KMS-11 (cell line): ENCODE measurements around the gene TBX20.

ENCODE experiments used
- H2AFZ ChIP-seq: fragments of 200-600 bp; sonication (generic); 2 replicates; pipeline ENCODE4 v1.6.1; 2016; ENCODE audit warnings: antibody characterized with exemption, mixed run types, low read depth
- H3K27ac ChIP-seq: fragments of 200-600 bp; sonication (generic); 2 replicates; pipeline ENCODE4 v1.6.1; 2016; ENCODE audit warnings: mild to moderate bottlenecking, mixed run types
- H3K27me3 ChIP-seq: fragments of 200-600 bp; sonication (generic); 2 replicates; pipeline ENCODE4 v1.6.1; 2017; ENCODE audit warnings: mild to moderate bottlenecking, low read depth, mixed run types, moderate library complexity; ENCODE audit not compliant: insufficient read depth
- H3K36me3 ChIP-seq: fragments of 200-600 bp; sonication (generic); 2 replicates; pipeline ENCODE4 v1.6.1; 2017; ENCODE audit warnings: mild to moderate bottlenecking, mixed run types; ENCODE audit not compliant: insufficient read depth
- H3K4me1 ChIP-seq: fragments of 200-600 bp; sonication (generic); 2 replicates; pipeline ENCODE4 v1.6.1; 2016; ENCODE audit warnings: mild to moderate bottlenecking, low read depth, mixed run types; ENCODE audit not compliant: poor library complexity, severe bottlenecking
- H3K4me2 ChIP-seq: fragments of 200-600 bp; sonication (generic); 2 replicates; pipeline ENCODE4 v1.7.0; 2016; ENCODE audit warnings: mild to moderate bottlenecking, mixed run types
- H3K4me3 ChIP-seq: fragments of 200-600 bp; sonication (generic); IDR thresholded peaks from 2 replicates; pipeline ENCODE4 v1.6.1; 2017; ENCODE audit warnings: low read depth, low read length, mixed read lengths; ENCODE audit not compliant: insufficient read depth
- H3K79me2 ChIP-seq: fragments of 200-600 bp; sonication (generic); 2 replicates; pipeline ENCODE4 v1.6.1; 2016; ENCODE audit warnings: low read depth, mixed run types; ENCODE audit not compliant: insufficient read depth
- H3K9ac ChIP-seq: fragments of 200-600 bp; sonication (generic); 2 replicates; pipeline ENCODE4 v1.6.1; 2016; ENCODE audit warnings: mild to moderate bottlenecking, mixed run types
- H4K20me1 ChIP-seq: fragments of 200-600 bp; sonication (generic); 2 replicates; pipeline ENCODE4 v1.6.1; 2016; ENCODE audit warnings: mild to moderate bottlenecking, mixed run types; ENCODE audit not compliant: insufficient read depth
- CTCF ChIP-seq: fragments of 200-600 bp; sonication (generic); conservative IDR thresholded peaks from 2 replicates; pipeline ENCODE4 v1.6.1; 2017; ENCODE audit warnings: low read depth, mild to moderate bottlenecking, antibody characterized with exemption, low read length, moderate library complexity, mixed read lengths

The TBX20 gene

GRCh38 chr7:35257251-35258124 is 3.6 kb upstream of the TBX20 start:
- Histone ChIP-seq H3K36me3 (no peaks in the 10 kb centered on the region), H3K4me2 (no peak overlapping the region), H4K20me1 (no peaks in the 10 kb centered on the region), H3K9ac (no peak overlapping the region), H3K4me1 (no peaks in the 10 kb centered on the region), H3K27ac (no peak overlapping the region), H2AFZ (no peak overlapping the region), H3K27me3 (no peaks in the 10 kb centered on the region), H3K4me3 (no peak overlapping the region), H3K79me2 (no peaks in the 10 kb centered on the region)
- TF ChIP-seq CTCF = no peak

DNA sequence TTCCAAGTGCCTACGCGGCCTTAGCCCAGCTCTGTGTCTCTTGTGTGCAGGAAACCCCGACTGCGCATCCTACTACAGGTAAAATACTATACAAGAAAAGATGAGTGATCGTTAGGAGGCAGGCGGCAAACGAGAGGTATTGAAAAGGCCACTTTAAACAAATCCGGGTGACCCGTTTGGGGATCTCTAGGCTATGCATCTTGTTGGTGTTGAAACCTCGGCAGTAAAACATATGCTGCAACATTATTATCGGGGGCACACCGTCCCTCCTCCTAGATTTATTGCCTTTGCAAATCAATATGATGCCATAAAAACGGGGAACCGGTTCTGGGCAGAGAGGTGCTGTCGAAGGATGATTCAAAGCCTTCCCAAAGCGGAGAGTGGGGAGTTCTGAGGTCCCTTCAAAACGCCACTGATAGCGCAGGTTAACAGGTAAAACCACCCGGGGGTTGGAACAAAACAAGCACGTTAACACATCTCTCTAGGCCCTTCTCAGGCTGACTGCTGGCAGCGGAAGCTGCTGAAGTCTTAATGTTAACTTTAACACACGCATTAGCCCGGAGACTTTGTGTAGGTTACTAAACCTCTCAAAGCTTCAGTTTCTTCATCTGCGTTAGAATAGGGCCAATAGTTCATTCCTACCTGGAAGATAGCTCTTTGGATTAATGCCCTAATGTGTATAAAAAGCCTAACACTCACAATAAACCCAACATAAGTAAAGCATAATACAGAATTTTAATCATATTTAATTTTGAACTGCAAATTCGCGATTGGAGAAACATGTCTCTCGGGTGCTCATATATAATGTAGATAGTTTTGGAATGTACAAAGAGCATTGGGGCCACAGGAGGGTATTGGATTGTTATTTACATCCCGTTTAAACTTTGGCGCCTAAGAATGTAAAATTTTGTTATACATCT is 2.6 kb upstream of the TBX20 start:
- H3K36me3 ChIP-seq = no peaks in the 10 kb centered on the region
- no peak overlapping the region for H3K9ac ChIP-seq
- H3K79me2 ChIP-seq = no peaks in the 10 kb centered on the region
- H3K27ac ChIP-seq = no peak overlapping the region
- no peak overlapping the region for H3K4me3 ChIP-seq
- H4K20me1 ChIP-seq = no peaks in the 10 kb centered on the region
- TF ChIP-seq CTCF = no peak
- H3K4me1 ChIP-seq = no peaks in the 10 kb centered on the region
- no peak overlapping the region for H3K4me2 ChIP-seq
- no peaks in the 10 kb centered on the region for H3K27me3 ChIP-seq
- no peak overlapping the region for H2AFZ ChIP-seq

DNA sequence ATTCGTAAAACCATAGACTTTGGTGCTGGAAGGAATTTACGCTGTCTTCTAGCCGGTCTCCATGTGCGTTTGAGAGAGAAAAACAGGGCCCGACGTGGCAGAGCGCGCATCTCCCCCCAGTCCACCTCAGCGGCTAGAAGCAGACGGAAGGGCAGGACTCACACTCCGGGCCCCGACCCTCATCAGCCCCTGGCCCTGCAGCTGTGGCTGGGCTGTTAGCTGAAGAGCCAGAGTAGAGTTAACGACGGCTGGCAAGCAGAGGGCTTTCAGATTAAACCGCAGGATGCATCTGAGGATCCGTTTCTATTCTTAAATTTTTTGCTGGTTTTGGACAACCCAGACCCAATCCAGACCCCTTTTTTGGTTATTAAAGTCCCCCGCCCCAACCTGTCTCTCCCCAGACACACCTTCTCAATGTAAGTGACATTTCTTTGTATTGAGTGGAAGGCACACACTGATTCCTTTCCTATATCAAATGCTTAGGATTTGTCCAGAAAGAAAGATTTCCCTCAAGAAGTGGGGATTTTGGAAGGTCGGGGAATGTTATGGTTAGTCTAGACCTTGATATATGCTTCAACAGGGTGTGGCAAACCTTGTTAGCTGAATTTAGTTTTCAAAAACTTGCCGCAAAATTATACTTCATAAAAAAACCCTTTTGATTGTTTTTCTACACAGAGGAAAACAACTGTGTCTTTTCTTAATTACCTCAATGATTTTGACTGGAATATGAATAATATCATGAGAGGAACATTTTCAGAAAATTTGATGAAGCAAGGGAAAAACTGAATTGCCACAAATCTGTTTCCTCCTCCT is 1.7 kb upstream of the TBX20 start:
- Histone ChIP-seq H3K4me1 (no peaks in the 10 kb centered on the region), H2AFZ (no peak overlapping the region), H3K27me3 (no peaks in the 10 kb centered on the region), H4K20me1 (no peaks in the 10 kb centered on the region), H3K4me3 (no peak overlapping the region), H3K36me3 (no peaks in the 10 kb centered on the region), H3K4me2 (no peak overlapping the region), H3K27ac (no peak overlapping the region), H3K79me2 (no peaks in the 10 kb centered on the region), H3K9ac (no peak overlapping the region)
- TF ChIP-seq CTCF = no peak
